ENCODE measurements around the gene BORCS8. TPM values are rescaled to one million over a fixed set of nuclear protein-coding genes. Genes with fewer than 3 reads are reported as not detected.

Gene BORCS8
- total and polyA plus RNA-seq, 12 donors: 21.1 to 33.2 (median 25.0) TPM

DNA sequence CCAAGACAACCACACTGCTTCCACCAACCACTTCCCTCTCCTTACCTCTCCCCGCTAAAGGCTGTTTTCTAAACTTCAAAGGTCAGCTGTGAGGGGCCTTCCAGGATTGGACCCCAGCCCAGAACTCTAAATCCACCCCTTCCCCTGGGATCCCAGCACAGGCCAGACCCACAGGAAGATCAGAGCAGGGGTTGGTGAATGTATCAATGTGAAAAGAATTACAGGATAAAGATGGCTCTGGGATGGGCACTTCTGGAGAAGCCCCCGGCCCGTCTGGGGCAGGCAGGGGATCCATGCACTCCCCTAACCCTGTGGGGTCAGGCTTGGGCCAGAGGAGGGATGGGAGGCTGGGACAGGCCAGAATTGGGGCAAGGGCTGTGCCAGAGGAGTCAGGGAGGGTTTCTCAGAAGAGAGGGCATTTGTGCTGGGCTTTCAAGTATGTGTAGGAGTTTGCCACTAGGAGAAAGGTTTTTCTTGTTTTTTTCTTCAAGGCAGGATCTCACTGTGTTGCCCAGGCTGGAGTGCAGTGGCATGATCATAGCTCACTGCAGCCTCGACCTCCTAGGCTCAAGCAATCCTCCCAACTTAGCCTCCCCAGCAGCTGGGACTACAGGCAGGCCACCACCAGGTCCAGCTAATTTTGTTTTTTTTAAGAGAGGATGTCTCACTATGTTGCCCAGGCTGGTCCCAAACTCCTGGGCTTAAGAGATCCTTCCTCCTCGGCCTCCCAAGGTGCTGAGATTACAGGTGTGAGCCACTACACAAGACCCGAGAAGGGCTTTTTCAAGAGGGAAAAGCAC is 20.9 kb downstream of the BORCS8 start:
- TF ChIP-seq, protein P1, sequence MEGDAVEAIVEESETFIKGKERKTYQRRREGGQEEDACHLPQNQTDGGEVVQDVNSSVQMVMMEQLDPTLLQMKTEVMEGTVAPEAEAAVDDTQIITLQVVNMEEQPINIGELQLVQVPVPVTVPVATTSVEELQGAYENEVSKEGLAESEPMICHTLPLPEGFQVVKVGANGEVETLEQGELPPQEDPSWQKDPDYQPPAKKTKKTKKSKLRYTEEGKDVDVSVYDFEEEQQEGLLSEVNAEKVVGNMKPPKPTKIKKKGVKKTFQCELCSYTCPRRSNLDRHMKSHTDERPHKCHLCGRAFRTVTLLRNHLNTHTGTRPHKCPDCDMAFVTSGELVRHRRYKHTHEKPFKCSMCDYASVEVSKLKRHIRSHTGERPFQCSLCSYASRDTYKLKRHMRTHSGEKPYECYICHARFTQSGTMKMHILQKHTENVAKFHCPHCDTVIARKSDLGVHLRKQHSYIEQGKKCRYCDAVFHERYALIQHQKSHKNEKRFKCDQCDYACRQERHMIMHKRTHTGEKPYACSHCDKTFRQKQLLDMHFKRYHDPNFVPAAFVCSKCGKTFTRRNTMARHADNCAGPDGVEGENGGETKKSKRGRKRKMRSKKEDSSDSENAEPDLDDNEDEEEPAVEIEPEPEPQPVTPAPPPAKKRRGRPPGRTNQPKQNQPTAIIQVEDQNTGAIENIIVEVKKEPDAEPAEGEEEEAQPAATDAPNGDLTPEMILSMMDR (IDR thresholded peaks at IDR 0.05): no peak
- peak overlapping the region in 2 of 10 donors; percentile 45 to 48 for H3K4me3 ChIP-seq
- no peak for DNase-seq
- H3K27ac ChIP-seq: peak overlapping the region in 2 of 10 donors; percentile 10 to 40
- peak in 2 of 8 donors; percentile 12 to 19 for ATAC-seq
- no peaks in the 10 kb centered on the region for H3K9me3 ChIP-seq
- WGBS, 2 donors: 77 to 82% methylated on average over 6 of the region's 6 CpGs
- peaks cover 0 to 31% (median 10%) of the 10 kb centered on the region in 9 donors for H3K4me1 ChIP-seq
- H3K27me3 ChIP-seq: no peaks in the 10 kb centered on the region
- intact Hi-C loops (cut with DNase I): no loop called here
- peaks cover 0 to 9% (median 0%) of the 10 kb centered on the region in 9 donors for H3K36me3 ChIP-seq

DNA sequence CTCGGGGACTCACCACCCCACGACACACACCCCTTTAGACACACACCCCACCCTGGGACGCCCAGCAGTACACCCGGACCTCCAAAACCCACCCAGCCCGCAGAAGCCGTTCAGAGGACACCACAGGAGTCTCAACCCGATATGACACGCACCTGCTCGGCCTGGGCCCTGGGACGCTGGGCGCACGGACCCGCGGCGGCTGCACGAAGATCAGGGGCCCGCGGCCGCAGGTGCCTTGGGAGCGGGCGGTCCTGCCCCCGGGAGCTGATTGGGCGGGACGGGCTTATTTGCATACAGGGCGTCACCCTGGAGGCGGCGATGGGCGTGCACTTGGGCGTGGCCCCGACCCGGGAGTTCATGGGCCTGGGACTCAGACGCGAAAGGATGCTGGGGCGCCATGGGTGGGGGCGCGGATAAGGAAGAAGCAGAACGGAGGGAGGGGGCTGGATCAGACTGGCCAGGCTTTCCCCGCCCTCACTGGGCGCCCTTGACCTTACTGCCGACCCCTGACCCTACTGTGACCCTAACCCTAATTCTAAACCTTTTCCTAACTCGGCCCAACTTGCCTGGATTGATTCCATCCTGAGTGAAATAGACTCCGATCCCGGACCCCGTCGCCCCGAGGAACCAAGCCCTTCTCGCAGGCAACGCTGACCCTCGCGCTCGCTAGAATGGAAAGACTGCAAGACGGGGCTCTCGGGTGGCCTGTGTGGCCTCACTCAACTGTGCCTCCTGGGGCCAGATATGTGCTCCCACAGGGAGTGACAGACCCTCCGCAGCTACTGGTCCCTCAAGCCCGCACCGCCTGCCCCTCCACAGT is 21.7 kb downstream of the BORCS8 start, which contains the start of gene MEF2B:
TSS of gene MEF2B (minus strand) at position 211 of the 820 bp plus-strand sequence. CDS start 19,528 bp downstream, outside the sequence.
- WGBS, 2 donors: 8 to 13% methylated on average over 55 to 56 of the region's 56 CpGs
- intact Hi-C loops (cut with DNase I): no loop called here
- TF ChIP-seq, protein P1 (IDR thresholded peaks at IDR 0.05): no peak
- no peaks in the 10 kb centered on the region for H3K27me3 ChIP-seq
- peaks cover 0 to under 1% (median 0%) of the 10 kb centered on the region in 9 donors for H3K36me3 ChIP-seq
- peaks cover 0 to 31% (median 10%) of the 10 kb centered on the region in 9 donors for H3K4me1 ChIP-seq
- peak; percentile 88 to 95 (median 91) for ATAC-seq
- H3K4me3 ChIP-seq: peak within 1 kb of the TSS in 8 of 10 donors; percentile 11 to 48 (median 38)
- H3K9me3 ChIP-seq: no peaks in the 10 kb centered on the region
- peak; percentile 80 to 81 for DNase-seq
- peak within 1 kb of the TSS in 2 of 10 donors; percentile 10 to 40 for H3K27ac ChIP-seq

DNA sequence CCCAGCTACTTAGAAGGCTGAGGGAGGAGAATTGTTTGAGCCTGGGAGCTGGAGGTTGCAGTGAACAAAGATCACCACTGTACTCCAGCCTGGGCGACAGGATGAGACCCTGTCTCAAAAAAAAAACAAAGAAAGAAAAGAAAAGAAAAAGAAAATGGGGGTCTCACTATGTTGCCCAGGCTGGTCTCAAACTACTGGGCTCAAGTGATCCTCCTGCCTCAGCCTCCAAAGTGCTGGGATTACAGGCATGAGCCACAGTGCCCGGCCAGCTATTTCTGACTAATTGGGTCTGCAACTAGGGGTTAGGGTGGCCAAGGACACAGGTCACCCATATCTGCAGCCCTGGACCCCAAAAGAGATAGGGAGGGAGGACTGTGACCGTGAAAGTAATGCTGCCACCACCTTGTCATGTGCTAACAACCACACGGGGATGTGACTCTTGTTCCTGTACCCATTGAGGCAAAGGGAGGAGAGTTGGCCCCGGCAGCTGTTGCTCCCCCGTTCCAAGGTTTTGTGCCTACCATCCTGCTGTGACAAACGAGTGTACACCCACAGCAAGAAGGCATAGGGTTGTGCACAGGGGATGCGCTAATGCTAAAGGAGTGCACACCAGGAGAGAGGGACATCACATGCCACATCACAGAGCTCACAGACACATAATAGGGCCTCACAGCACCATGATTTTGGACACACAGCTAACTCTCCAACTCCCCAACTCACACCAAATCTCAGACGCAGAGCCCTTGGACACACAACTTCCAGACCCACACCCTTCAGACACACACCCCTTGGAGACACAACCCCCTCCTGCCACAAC is 22.5 kb downstream of the BORCS8 start:
- intact Hi-C loops (cut with DNase I): no loop called here
- Histone ChIP-seq H3K36me3 (no peaks in the 10 kb centered on the region), H3K4me3 (peak overlapping the region in 7 of 10 donors; percentile 16 to 48 (median 42)), H3K9me3 (no peaks in the 10 kb centered on the region), H3K4me1 (peaks cover 0 to 31% (median 10%) of the 10 kb centered on the region in 9 donors), H3K27me3 (no peaks in the 10 kb centered on the region), H3K27ac (no peak overlapping the region)
- ATAC-seq (no peak), DNase-seq (no peak)
- TF ChIP-seq, protein P1 (IDR thresholded peaks at IDR 0.05): no peak
- 81 to 87% methylated on average over 9 of the region's 9 CpGs for WGBS, 2 donors
